MM.1S (cell line): ENCODE results near the gene NTN1.

ENCODE experiments used
- DNase-seq: peaks from one replicate; pipeline ENCODE4 v3.0.0-alpha.2; 2015
- H2AFZ ChIP-seq: fragments of 300-600 bp; sonication (generic); 2 replicates; pipeline ENCODE4 v1.6.0; 2016; ENCODE audit warnings: antibody characterized with exemption, low read length
- H3F3A ChIP-seq: fragments of 300-600 bp; sonication (generic); 2 replicates; pipeline ENCODE4 v1.6.1; 2016; ENCODE audit warnings: mild to moderate bottlenecking, antibody characterized with exemption, low read length, moderate library complexity, mixed read lengths; ENCODE audit not compliant: insufficient read depth
- H3K27ac ChIP-seq: fragments of 300-600 bp; sonication (generic); 2 replicates; pipeline ENCODE4 v1.5.1; 2016; ENCODE audit warnings: mild to moderate bottlenecking, low read length
- H3K27me3 ChIP-seq: fragments of 300-600 bp; sonication (generic); replicated peaks from 2 replicates; pipeline ENCODE4 v1.6.0; 2016; ENCODE audit warnings: low read length; ENCODE audit not compliant: insufficient read depth
- H3K36me3 ChIP-seq: fragments of 300-600 bp; sonication (generic); replicated peaks from 2 replicates; pipeline ENCODE4 v1.6.1; 2016; ENCODE audit warnings: mild to moderate bottlenecking, low read length, mixed read lengths; ENCODE audit not compliant: insufficient read depth
- H3K4me1 ChIP-seq: fragments of 300-600 bp; sonication (generic); 2 replicates; pipeline ENCODE4 v1.6.1; 2016; ENCODE audit warnings: low read length, mixed read lengths
- H3K4me2 ChIP-seq: fragments of 300-600 bp; sonication (generic); 2 replicates; pipeline ENCODE4 v1.6.0; 2016; ENCODE audit warnings: low read depth, low read length
- H3K4me3 ChIP-seq: fragments of 300-600 bp; sonication (generic); 2 replicates; pipeline ENCODE4 v1.5.1; 2016; ENCODE audit warnings: low read length, mixed read lengths
- H3K79me2 ChIP-seq: fragments of 300-600 bp; sonication (generic); 2 replicates; pipeline ENCODE4 v1.6.1; 2016; ENCODE audit warnings: mixed run types, low read length, mixed read lengths
- H3K9ac ChIP-seq: fragments of 300-600 bp; sonication (generic); 2 replicates; pipeline ENCODE4 v1.6.1; 2016; ENCODE audit warnings: low read length, mixed read lengths
- H3K9me2 ChIP-seq: fragments of 300-600 bp; sonication (generic); replicated peaks from 2 replicates; pipeline ENCODE4 v1.6.1; 2016; ENCODE audit warnings: mild to moderate bottlenecking, low read length, mixed read lengths; ENCODE audit not compliant: insufficient read depth
- H3K9me3 ChIP-seq: fragments of 300-600 bp; sonication (generic); replicated peaks from 2 replicates; pipeline ENCODE4 v1.6.1; 2016; ENCODE audit warnings: mild to moderate bottlenecking, low read length, mixed read lengths; ENCODE audit not compliant: insufficient read depth
- H4K20me1 ChIP-seq: fragments of 300-600 bp; sonication (generic); 2 replicates; pipeline ENCODE4 v1.6.1; 2016; ENCODE audit warnings: mild to moderate bottlenecking, low read length, moderate library complexity, mixed read lengths; ENCODE audit not compliant: insufficient read depth
- CTCF ChIP-seq: fragments of 300-600 bp; sonication (generic); IDR thresholded peaks from 2 replicates; pipeline ENCODE4 v1.5.1; 2016; ENCODE audit warnings: antibody characterized with exemption, low read length, mixed read lengths
- EZH2 ChIP-seq: fragments of 300-600 bp; sonication (generic); optimal IDR thresholded peaks from 2 replicates; pipeline ENCODE3; 2017; ENCODE audit warnings: low read depth, mild to moderate bottlenecking, antibody characterized with exemption, low read length, mixed read lengths
- EZH2phosphoT487 ChIP-seq: fragments of 300-600 bp; sonication (generic); IDR thresholded peaks from 2 replicates; pipeline ENCODE4 v1.6.1; 2018; ENCODE audit warnings: antibody characterized with exemption, low read length

NTN1 gene

GRCh38 chr17:9175700-9176467 is 154.6 kb downstream of the NTN1 start:
- no peaks in the 10 kb centered on the region for H3F3A ChIP-seq
- no peaks in the 10 kb centered on the region for H3K9me3 ChIP-seq
- H3K4me2 ChIP-seq = no peak overlapping the region

DNA sequence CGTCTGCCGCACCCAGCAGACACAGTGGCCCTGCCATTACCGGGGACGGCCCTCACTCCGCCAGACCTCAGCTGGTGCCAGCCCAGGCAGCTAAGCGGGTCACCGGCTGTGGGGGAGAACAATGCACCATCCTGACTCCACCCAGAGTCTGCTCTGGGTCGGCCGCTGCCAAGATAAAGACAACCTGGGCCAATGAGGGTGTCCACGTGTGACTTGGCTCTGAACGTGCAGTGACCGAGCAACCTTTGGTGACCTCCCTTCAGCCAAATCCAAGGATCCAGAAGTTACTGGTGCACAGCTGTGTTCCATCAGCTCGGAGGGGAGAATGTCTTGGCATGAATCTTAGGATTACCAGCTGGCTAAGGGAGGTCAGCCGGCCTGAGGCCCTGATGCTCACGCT is 155.9 kb downstream of the NTN1 start:
- H3K79me2 ChIP-seq = no peaks in the 10 kb centered on the region
- no peaks in the 10 kb centered on the region for H3K36me3 ChIP-seq
- no peak overlapping the region for H2AFZ ChIP-seq
- H3K9me2 ChIP-seq = no peaks in the 10 kb centered on the region
- H3K4me2 ChIP-seq = no peak overlapping the region
- H3K9ac ChIP-seq = no peak overlapping the region
- no peak for TF ChIP-seq CTCF
- no peaks in the 10 kb centered on the region for H3K4me1 ChIP-seq
- H3K9me3 ChIP-seq = no peaks in the 10 kb centered on the region
- no peaks in the 10 kb centered on the region for H3F3A ChIP-seq
- H3K27ac ChIP-seq = no peak overlapping the region
- H3K4me3 ChIP-seq = no peak overlapping the region
- DNase-seq = no peak
- H3K27me3 ChIP-seq = peaks cover 45% of the 10 kb centered on the region
- no peaks in the 10 kb centered on the region for H4K20me1 ChIP-seq

More at GRCh38 chr17:9175700-9176467, 154.6 kb downstream of the NTN1 start:
- Histone ChIP-seq H3K9me2 (no peaks in the 10 kb centered on the region), H3K4me3 (no peak overlapping the region), H4K20me1 (no peaks in the 10 kb centered on the region), H3K27me3 (peaks cover 35% of the 10 kb centered on the region), H3K27ac (no peak overlapping the region), H3K9ac (no peak overlapping the region), H3K36me3 (no peaks in the 10 kb centered on the region), H3K79me2 (no peaks in the 10 kb centered on the region), H3K4me1 (no peaks in the 10 kb centered on the region), H2AFZ (no peak overlapping the region)
- no peak for TF ChIP-seq EZH2phosphoT487
- no peak for TF ChIP-seq EZH2
- TF ChIP-seq CTCF = no peak
- no peak for DNase-seq

- H3K4me1 ChIP-seq = no peaks in the 10 kb centered on the region
- H3K27ac ChIP-seq = no peak overlapping the region
- no peaks in the 10 kb centered on the region for H3F3A ChIP-seq
- no peaks in the 10 kb centered on the region for H3K79me2 ChIP-seq
- H3K27me3 ChIP-seq = peaks cover 48% of the 10 kb centered on the region
- no peak overlapping the region for H2AFZ ChIP-seq
- DNase-seq = no peak
- H3K4me3 ChIP-seq = no peak overlapping the region
- H4K20me1 ChIP-seq = no peaks in the 10 kb centered on the region
- H3K9ac ChIP-seq = no peak overlapping the region
- H3K9me2 ChIP-seq = no peaks in the 10 kb centered on the region
- TF ChIP-seq EZH2 = no peak
- TF ChIP-seq CTCF = no peak
- TF ChIP-seq EZH2phosphoT487 = no peak
- no peak overlapping the region for H3K4me2 ChIP-seq
- H3K36me3 ChIP-seq = no peaks in the 10 kb centered on the region
- no peaks in the 10 kb centered on the region for H3K9me3 ChIP-seq
These were observed 157.0 kb downstream of the NTN1 start for GRCh38 chr17:9178319-9178718.
